Measurements from ENCODE around the gene SNAI3. TPM values are rescaled to one million over a fixed set of nuclear protein-coding genes. Genes with fewer than 3 reads are reported as not detected.

Gene SNAI3
- total and polyA plus RNA-seq, 2 of the 8 experiments (the other 6 are each of a cell fraction or from before 2014, with no cell fraction given) = 8.5 to 13.3 TPM

- Histone ChIP-seq H3K23me2 (ENCODE audit: low read depth, low read length) (no peaks in the 10 kb centered on the region), H3K9ac (replicated peaks in 1 of 4; ENCODE audit: extremely low read depth in 1 of 4, low read depth in 3 of 4, low read length in 3 of 4) (no peak overlapping the region), H4K8ac (ENCODE audit: extremely low read depth, insufficient read depth, low read length) (no peak overlapping the region), H2BK12ac (ENCODE audit: low read depth, low read length) (no peak overlapping the region), H3K4me3 (ENCODE audit: extremely low read depth in 1 of 4, insufficient read depth in 2 of 4, low read depth in 3 of 4, low read length in 4 of 4) (no peak overlapping the region), H3K56ac (replicated peaks; ENCODE audit: insufficient read length, low read depth, low read length) (no peak overlapping the region), H4K5ac (ENCODE audit: insufficient read length, low read depth, low read length) (no peak overlapping the region), H3K79me2 (ENCODE audit: control insufficient read depth in 1 of 2, insufficient read depth in 2 of 2, low read length in 2 of 2) (0 out of 4 replicates have a peak, but pooled peaks cover 0 to 2% of the 10 kb centered on the region in 2 experiments), H3K18ac (ENCODE audit: extremely low read depth, low read length) (no peak overlapping the region), H3K27me3 (replicated peaks in 1 of 4; ENCODE audit: control insufficient read depth in 3 of 4, extremely low read depth in 1 of 4, insufficient read depth in 3 of 4, low read length in 3 of 4) (no peaks in the 10 kb centered on the region), H4K91ac (replicated peaks; ENCODE audit: insufficient read length, low read length) (no peak overlapping the region), H2AK5ac (ENCODE audit: low read depth, low read length) (no peak overlapping the region), H2BK5ac (ENCODE audit: low read depth, low read length) (no peak overlapping the region), H3K23ac (ENCODE audit: insufficient read length) (no peak overlapping the region), H3K14ac (ENCODE audit: insufficient read length) (no peak overlapping the region), H3K4ac (replicated peaks; ENCODE audit: insufficient read length, low read depth, low read length) (no peak overlapping the region), H3K79me1 (ENCODE audit: low read depth, low read length) (no peaks in the 10 kb centered on the region), H3K36me3 (ENCODE audit: control insufficient read depth in 2 of 4, insufficient read depth in 4 of 4, low read length in 3 of 4) (no peaks in the 10 kb centered on the region), H2BK20ac (ENCODE audit: low read length) (no peak overlapping the region), H2AFZ (ENCODE audit: low read length) (no peak overlapping the region), H3K27ac (ENCODE audit: low read depth, low read length) (no peak overlapping the region), H3K9me3 (ENCODE audit: insufficient read depth in 2 of 2, low read depth in 1 of 2, low read length in 1 of 2) (no peaks in the 10 kb centered on the region), H2BK120ac (replicated peaks; ENCODE audit: low read depth, low read length) (no peak overlapping the region), H3K4me2 (ENCODE audit: insufficient read depth in 1 of 2, low read depth in 2 of 2, low read length in 2 of 2) (no peak overlapping the region), H4K20me1 (replicated peaks in 1 of 2; ENCODE audit: control insufficient read depth in 1 of 2, insufficient read depth in 2 of 2, low read length in 2 of 2) (peaks cover 0 to 2% of the 10 kb centered on the region in 2 experiments), H3K4me1 (replicated peaks in 1 of 4; ENCODE audit: control insufficient read depth in 3 of 4, insufficient read depth in 4 of 4, low read length in 3 of 4) (peaks cover 0 to 5% (median 3%) of the 10 kb centered on the region in 4 experiments; a peak in 4 of 7 replicates), H2BK15ac (ENCODE audit: low read length) (no peak overlapping the region)
- ChIA-PET CTCF (ENCODE audit: partially characterized antibody) (interaction anchor here (3.4 to 9.7 kb wide), 4 partner anchors 11 to 33 kb away, joined by 12 to 87 read pairs (median 35); partner anchors contain the start of gene SNAI3), POLR2A (ENCODE audit: partially characterized antibody) (interaction anchor here (1.2 to 4.2 kb wide), 2 partner anchors 15 to 31 kb away, joined by 4 to 13 read pairs; partner anchors contain the start of gene IL17C)
- no peak for FAIRE-seq
- DNase-seq (ENCODE audit: low read depth in 1 of 2, low spot score in 2 of 2) = no peak
- 91% methylated on average over 10 of the region's 10 CpGs; no CpG with 5 or more reads in 1 of the 2 experiments for WGBS, 2 experiments (ENCODE audit: extremely low coverage in 1 of 2, insufficient coverage in 1 of 2, insufficient read length in 1 of 2, insufficient replicate concordance in 2 of 2, low coverage in 1 of 2, low lambda C conversion rate in 2 of 2, missing lambda C conversion rate in 1 of 2)
- TF ChIP-seq PHF8 (conservative IDR thresholded peaks at IDR 0.05; ENCODE audit: low read depth, low read length) (no peak), EGR1 (IDR thresholded peaks at IDR 0.05; ENCODE audit: borderline replicate concordance, low read depth, low read length) (no peak), KDM4A (IDR thresholded peaks at IDR 0.05; ENCODE audit: low read depth, low read length, severe bottlenecking) (no peak), CTCF (IDR thresholded peaks at IDR 0.05; ENCODE audit: control extremely low read depth in 1 of 3, insufficient read depth in 1 of 3, low read depth in 1 of 3, low read length in 3 of 3) (no peak), SRF (IDR thresholded peaks at IDR 0.05; ENCODE audit: low read depth, low read length) (no peak), POLR2AphosphoS5 (IDR thresholded peaks at IDR 0.05; ENCODE audit: low read depth, low read length) (no peak), E2F6 (IDR thresholded peaks at IDR 0.05) (no peak), YY1 (IDR thresholded peaks at IDR 0.05; ENCODE audit: low read depth, low read length) (no peak), MAFK (IDR thresholded peaks at IDR 0.05; ENCODE audit: low read depth, low read length) (no peak), ASH2L (IDR thresholded peaks at IDR 0.05; ENCODE audit: low read length) (no peak), SIN3A (conservative IDR thresholded peaks at IDR 0.05 in 1 of 2, IDR thresholded peaks at IDR 0.05 in 1 of 2; ENCODE audit: low read depth in 1 of 2, low read length in 2 of 2) (no peak)
Measured at GRCh38 chr16:88669980-88670379, 16.3 kb downstream of the SNAI3 start.

All from H1 (cell line).